CD4-positive, alpha-beta T cell treated with Interleukin-4 for 4 hours (primary cell): ENCODE data around the gene PCCA.
"Not testable (repeated sequence)": the region's sequence is repeated elsewhere in the genome, so short reads cannot be mapped to it uniquely, and the experiment has no call there.

Experiments
- DNase-seq: peaks from one replicate; pipeline ENCODE4 v3.0.0-alpha.2; 2020

Gene PCCA

GRCh38 chr13:100315522-100315921 lies 226.6 kb downstream of the PCCA start:
- no peak for DNase-seq

GRCh38 chr13:100318473-100318872 lies 229.6 kb downstream of the PCCA start:
- DNase-seq = not testable (repeated sequence)

DNA sequence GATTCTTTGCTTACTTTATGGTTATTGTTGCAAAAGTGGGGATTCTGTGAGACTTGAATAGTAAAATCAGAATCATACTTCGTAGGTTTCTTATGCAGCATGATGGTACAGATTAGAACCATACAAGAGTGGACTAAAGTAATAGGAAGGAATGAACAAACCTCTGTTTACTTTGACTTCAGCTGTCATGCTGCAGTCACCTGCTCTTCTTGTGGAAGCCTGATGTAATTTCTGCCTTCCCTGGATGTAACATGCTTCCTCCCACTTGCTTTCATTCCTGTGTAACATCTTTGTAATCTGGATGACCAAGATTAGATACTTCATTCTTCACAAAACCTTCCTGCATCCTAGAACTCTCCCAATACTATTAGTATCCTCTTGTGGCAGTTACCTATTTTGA lies 235.0 kb downstream of the PCCA start:
- no peak for DNase-seq

GRCh38 chr13:100330662-100331061 lies 241.8 kb downstream of the PCCA start:
- DNase-seq = no peak

GRCh38 chr13:100333141-100333540 lies 244.2 kb downstream of the PCCA start:
- DNase-seq = no peak

- no peak for DNase-seq
These were observed 245.3 kb downstream of the PCCA start for GRCh38 chr13:100334214-100334613.

- DNase-seq = no peak
These were observed 248.1 kb downstream of the PCCA start for GRCh38 chr13:100336795-100337516.

- no peak for DNase-seq
These were observed 249.4 kb downstream of the PCCA start for GRCh38 chr13:100338275-100338674.

GRCh38 chr13:100339411-100339940 lies 250.6 kb downstream of the PCCA start:
- DNase-seq = no peak

- DNase-seq = no peak
These were observed 252.0 kb downstream of the PCCA start for GRCh38 chr13:100340865-100341264.

DNA sequence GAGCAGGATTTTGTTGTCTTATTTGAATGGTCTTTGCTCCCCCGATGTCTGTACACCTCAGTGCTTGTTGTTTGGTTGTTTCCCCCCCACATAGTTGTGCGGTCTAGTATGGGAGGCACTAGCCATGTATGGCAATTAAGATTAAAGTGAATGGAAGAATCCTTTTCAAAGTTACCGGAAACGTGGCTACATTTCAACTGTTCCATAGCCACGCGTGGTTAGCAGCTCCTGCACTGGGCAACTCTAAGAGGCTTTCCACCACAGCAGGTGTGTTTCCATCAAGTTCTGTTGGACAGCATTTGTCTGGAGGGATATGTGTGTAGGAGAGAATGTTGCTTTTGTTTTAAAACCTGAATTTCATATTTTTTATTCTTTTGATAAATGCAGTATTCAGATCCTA lies 252.4 kb downstream of the PCCA start:
- no peak for DNase-seq

DNA sequence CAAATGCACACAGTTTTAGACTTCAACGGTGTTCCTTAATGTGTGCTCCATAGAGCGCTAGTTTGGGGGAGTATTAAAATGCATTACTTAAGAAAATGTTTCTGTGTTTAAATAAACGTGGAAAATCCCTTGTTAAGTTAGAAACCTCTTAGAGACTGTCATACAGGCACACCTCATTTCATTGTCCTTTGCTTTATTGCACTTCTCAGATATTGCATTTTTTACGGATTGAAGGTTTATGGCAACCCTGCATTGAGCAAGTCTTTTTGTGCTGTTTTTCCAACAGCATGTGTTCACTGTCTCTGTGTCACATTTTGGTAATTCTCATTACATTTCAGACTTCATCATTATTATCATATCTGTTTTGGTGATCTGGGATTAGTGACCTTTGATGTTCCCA lies 255.7 kb downstream of the PCCA start:
- no peak for DNase-seq

GRCh38 chr13:100347968-100348367 lies 259.1 kb downstream of the PCCA start:
- DNase-seq = no peak

- no peak for DNase-seq
These were observed 260.7 kb downstream of the PCCA start for GRCh38 chr13:100349594-100349993.

DNA sequence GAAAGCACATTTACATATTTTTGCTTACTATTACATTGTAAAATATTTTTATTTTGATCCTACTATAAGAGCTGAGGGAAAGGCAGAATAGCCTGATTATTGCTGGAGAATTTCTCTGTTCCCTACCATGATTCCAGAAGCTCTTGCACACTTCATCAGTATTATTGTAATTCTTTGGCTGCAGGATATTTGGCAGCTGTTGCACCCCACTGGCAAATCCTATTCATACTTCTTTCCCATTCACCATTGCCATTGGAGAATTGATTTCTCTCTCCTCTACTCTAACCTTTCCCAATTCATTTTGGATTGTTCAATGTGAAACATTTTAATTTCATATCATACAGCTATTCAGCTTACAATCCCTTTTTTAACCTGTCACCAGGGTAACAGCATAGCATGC lies 261.7 kb downstream of the PCCA start:
- DNase-seq = no peak

GRCh38 chr13:100356426-100356825 lies 267.5 kb downstream of the PCCA start:
- DNase-seq = no peak

- DNase-seq = no peak
These were observed 268.0 kb downstream of the PCCA start for GRCh38 chr13:100356889-100357288.

DNA sequence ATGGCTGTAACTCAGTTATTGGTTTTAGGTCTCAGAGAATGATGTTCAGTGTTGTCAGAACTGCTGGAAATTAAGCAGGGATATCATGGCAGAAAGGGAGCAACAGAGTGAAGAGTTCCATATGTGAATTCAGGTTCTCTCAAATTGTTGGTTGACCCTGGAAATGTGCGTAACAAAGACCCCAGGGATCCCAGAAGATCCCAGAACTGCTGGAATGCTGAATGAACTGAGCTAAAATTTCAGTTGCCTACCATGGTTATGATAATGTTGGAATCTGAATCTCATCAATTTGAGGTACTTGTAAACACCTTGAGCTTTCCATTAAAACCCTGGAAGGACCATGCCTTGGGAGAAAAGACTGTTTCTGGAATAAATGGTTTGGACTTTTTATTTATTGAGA lies 268.9 kb downstream of the PCCA start:
- no peak for DNase-seq

GRCh38 chr13:100361504-100361903 lies 272.6 kb downstream of the PCCA start:
- DNase-seq = no peak

DNA sequence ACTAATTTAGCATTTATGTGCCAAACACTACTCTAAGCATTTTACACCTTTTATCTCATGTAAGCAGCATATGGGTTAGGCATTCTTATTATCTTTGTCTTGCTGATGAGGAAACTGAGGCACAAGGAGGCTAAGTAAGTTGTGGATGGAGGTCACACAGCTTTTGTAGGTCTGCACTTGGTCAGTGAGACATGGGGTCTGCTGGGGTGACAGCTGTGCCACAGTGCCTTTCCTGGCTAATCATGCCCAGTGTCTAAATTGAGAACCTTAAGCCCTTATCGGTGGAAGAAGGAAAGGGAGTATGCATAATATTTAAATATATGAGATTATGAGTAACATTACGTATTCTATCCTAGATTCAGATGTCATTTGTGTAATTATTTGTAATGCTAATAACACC lies 273.5 kb downstream of the PCCA start:
- no peak for DNase-seq

GRCh38 chr13:100362781-100363180 lies 273.9 kb downstream of the PCCA start:
- DNase-seq = no peak

DNA sequence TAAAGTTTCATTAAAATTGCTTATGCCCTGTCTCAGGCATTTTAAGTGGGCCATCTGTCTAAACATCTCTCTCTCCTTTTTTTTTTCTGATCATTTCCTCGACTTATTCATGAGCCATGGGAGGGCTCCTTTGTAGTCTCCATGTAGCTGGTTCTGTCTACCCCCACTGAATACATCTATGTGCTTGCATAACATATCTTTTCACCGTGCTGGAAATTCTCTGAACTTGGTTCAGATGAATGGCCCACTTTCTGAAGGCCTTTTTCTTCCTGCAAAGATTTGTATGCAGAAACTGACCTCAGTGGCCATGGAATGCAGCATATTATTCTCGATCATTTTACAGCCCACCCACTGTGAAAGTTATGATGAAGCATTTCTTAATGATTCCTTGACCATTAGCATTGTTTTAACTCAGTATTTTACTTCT lies 274.4 kb downstream of the PCCA start:
- no peak for DNase-seq

GRCh38 chr13:100363874-100364273 lies 275.0 kb downstream of the PCCA start:
- DNase-seq = no peak

- DNase-seq = no peak
These were observed 275.7 kb downstream of the PCCA start for GRCh38 chr13:100364591-100364990.

- no peak for DNase-seq
These were observed 276.8 kb downstream of the PCCA start for GRCh38 chr13:100365680-100366079.
